ENCODE results near the gene WDR36. TPM values are rescaled to one million over a fixed set of nuclear protein-coding genes. Genes with fewer than 3 reads are reported as not detected.

WDR36 gene
- total RNA-seq, 1 donor from 2014 or later, result 27.5 TPM

- no peak for DNase-seq (ENCODE audit: extremely low spot score in 2 of 2)
- Histone ChIP-seq H3K4me3 (no peak overlapping the region), H3K9me3 (no peaks in the 10 kb centered on the region), H3K36me3 (no peaks in the 10 kb centered on the region), H3K27ac (no peak overlapping the region), H3K27me3 (no peaks in the 10 kb centered on the region), H3K4me1 (no peaks in the 10 kb centered on the region)
- TF ChIP-seq CTCF (IDR thresholded peaks at IDR 0.05) (no peak), POLR2A (IDR thresholded peaks at IDR 0.05) (no peak), POLR2AphosphoS5 (IDR thresholded peaks at IDR 0.05; ENCODE audit: insufficient read depth in 1 of 2, low read depth in 1 of 2) (no peak)
- intact Hi-C loops (cut with DNase I), result no loop called here
These were observed 28.3 kb upstream of the WDR36 start for GRCh38 chr5:111063709-111064322.

- Histone ChIP-seq H3K9me3 (no peaks in the 10 kb centered on the region), H3K4me1 (no peaks in the 10 kb centered on the region), H3K27me3 (no peaks in the 10 kb centered on the region), H3K27ac (no peak overlapping the region), H3K4me3 (no peak overlapping the region), H3K36me3 (no peaks in the 10 kb centered on the region)
- no peak for DNase-seq (ENCODE audit: extremely low spot score in 2 of 2)
- intact Hi-C loops (cut with DNase I), result no loop called here
- TF ChIP-seq POLR2AphosphoS5 (IDR thresholded peaks at IDR 0.05; ENCODE audit: insufficient read depth in 1 of 2, low read depth in 1 of 2), result peak in 1 of 2 donors; percentile 32
- TF ChIP-seq POLR2A (IDR thresholded peaks at IDR 0.05), result no peak
These were observed 25.7 kb upstream of the WDR36 start for GRCh38 chr5:111066261-111066938.

- Histone ChIP-seq H3K9me3 (no peaks in the 10 kb centered on the region), H3K4me3 (no peak overlapping the region), H3K27me3 (no peaks in the 10 kb centered on the region), H3K4me1 (no peaks in the 10 kb centered on the region), H3K27ac (no peak overlapping the region), H3K36me3 (no peaks in the 10 kb centered on the region)
- intact Hi-C loops (cut with DNase I), result no loop called here
- TF ChIP-seq CTCF (IDR thresholded peaks at IDR 0.05), result no peak
- no peak for TF ChIP-seq POLR2A (IDR thresholded peaks at IDR 0.05)
- no peak for TF ChIP-seq POLR2AphosphoS5 (IDR thresholded peaks at IDR 0.05; ENCODE audit: insufficient read depth in 1 of 2, low read depth in 1 of 2)
- no peak for DNase-seq (ENCODE audit: extremely low spot score in 2 of 2)
These were observed 23.9 kb upstream of the WDR36 start for GRCh38 chr5:111068213-111068612.

GRCh38 chr5:111069839-111070238 is 22.3 kb upstream of the WDR36 start:
- Histone ChIP-seq H3K27me3 (no peaks in the 10 kb centered on the region), H3K4me3 (no peak overlapping the region), H3K9me3 (no peaks in the 10 kb centered on the region), H3K27ac (no peak overlapping the region), H3K4me1 (peaks cover 12% of the 10 kb centered on the region), H3K36me3 (no peaks in the 10 kb centered on the region)
- intact Hi-C loops (cut with DNase I), result no loop called here
- no peak for TF ChIP-seq POLR2AphosphoS5 (IDR thresholded peaks at IDR 0.05; ENCODE audit: insufficient read depth in 1 of 2, low read depth in 1 of 2)
- no peak for TF ChIP-seq POLR2A (IDR thresholded peaks at IDR 0.05)
- no peak for TF ChIP-seq CTCF (IDR thresholded peaks at IDR 0.05)
- DNase-seq (ENCODE audit: extremely low spot score in 2 of 2), result no peak

GRCh38 chr5:111070272-111071134 is 21.6 kb upstream of the WDR36 start:
- Histone ChIP-seq H3K9me3 (no peaks in the 10 kb centered on the region), H3K27me3 (no peaks in the 10 kb centered on the region), H3K27ac (no peak overlapping the region), H3K36me3 (no peaks in the 10 kb centered on the region), H3K4me1 (peaks cover 17% of the 10 kb centered on the region), H3K4me3 (peak overlapping the region in 1 of 2 donors; percentile 6)
- DNase-seq (ENCODE audit: extremely low spot score in 2 of 2), result no peak
- TF ChIP-seq POLR2AphosphoS5 (IDR thresholded peaks at IDR 0.05; ENCODE audit: insufficient read depth in 1 of 2, low read depth in 1 of 2) (no peak), POLR2A (IDR thresholded peaks at IDR 0.05) (no peak), CTCF (IDR thresholded peaks at IDR 0.05) (no peak)
- intact Hi-C loops (cut with DNase I), result no loop called here

Measured in vagina (tissue), 2 donors.